Hematopoietic multipotent progenitor cell treated with erythropoietin and hydrocortisone succinate and interleukin-3 and kit ligand, for 17 days (in vitro differentiated cells): ENCODE measurements around the gene FAM124B.

Experiments used
- DNase-seq: peaks from one replicate; pipeline ENCODE4 v3.0.0-alpha.2; 2015; ENCODE audit warnings: low spot score

FAM124B gene

DNA sequence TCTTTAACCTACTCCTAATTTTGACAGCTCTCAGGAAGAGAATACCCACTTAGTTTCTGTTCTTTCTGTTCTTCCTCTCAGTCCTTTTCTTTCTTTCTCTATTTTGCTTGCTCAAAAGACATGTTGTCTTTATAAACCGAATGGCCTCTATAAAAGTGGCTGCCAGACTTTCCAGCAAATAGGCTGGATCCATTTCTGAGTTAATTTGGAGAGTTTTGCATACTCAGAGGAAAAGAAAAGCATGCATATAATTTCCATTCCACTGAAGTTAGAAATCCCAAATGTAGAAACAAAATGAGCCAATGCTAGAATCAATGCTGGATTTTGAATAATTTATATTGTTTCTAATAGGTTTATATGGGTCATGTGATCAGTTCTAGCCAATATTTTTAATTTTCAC, 65.9 kb downstream of the FAM124B start:
- DNase-seq: no peak

- DNase-seq: no peak
Observed at GRCh38 chr2:224334726-224335125, 67.2 kb downstream of the FAM124B start.

DNA sequence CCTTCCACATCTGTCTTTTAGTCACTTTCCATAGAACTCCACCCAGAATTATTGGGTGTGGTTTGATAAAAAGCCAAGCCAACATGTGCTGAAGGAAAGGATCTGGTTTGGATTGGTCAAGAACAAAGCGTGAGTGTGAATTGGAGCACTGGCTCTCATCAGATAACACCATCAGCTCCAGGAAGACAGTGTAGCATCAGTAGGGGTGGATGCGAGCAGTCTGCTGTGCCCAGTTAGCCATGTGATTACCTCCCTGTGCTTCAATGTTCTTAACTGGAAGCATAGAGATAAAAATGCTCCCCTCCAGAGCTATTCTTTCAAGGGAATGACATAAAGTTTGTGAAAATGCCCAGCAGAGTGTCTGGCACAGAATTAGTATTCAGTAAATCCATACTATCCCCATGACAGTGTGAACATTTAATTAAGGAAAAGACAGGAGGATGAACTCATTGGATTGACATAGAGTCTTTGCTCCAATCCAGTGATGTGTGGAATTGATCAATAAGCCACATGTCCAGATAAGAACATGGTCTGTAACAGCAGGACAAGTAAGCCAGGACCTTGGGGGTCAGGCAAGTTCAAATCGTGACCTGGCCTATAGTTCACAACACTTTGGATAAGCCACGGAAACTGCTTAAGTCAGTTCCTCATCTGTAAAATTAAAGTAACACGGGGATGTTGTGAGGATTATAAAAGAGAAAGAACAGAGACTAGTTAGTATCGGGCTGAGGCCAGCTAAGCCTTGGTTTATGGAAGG, 68.0 kb downstream of the FAM124B start:
- no peak for DNase-seq

- no peak for DNase-seq
Observed at GRCh38 chr2:224331698-224332097, 70.2 kb downstream of the FAM124B start.

DNA sequence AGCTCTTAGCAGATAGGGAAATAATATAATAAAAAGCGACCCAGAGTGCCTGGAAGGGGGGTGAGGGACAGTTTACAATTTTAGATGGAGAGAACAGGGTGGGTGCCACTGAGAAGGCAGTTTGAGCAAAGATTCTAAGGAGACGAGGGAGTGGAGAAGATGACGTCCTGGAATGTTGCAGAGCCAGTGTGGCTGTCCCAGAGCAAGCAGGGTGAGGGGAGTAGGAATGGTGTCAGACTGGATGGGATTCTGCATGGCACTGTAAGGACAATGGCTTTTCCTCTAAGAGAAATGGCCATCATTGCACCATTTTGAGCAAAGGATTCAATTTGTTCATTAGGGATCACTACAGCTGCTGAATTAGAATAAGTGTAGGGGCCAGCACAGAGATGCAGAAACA, 73.1 kb downstream of the FAM124B start:
- DNase-seq: no peak
